Natural killer cell (primary cell): ENCODE measurements around the gene DCAF7. TPM values are rescaled to one million over a fixed set of nuclear protein-coding genes. Genes with fewer than 3 reads are reported as not detected.

ENCODE experiments used
- ATAC-seq, 3 donors: fragments of 150-1000 bp in 2 of 3; fragments of 200-7000 bp in 1 of 3; cut with Tn5 transposase; 1 replicate in 1 of 3; 2 replicates in 2 of 3; pipeline ENCODE4 v1.10.0; 2021; ENCODE audit warnings: mild to moderate bottlenecking in 2 of 3, moderate library complexity in 2 of 3
- DNase-seq, 2 donors: peaks; one replicate each; pipeline versions ENCODE4 v3.0.0 to v3.0.0-alpha.2; 2013 to 2021; ENCODE audit warnings: mixed read lengths in 1 of 2
- H3K27ac ChIP-seq: one replicate; pipeline ENCODE4 v1.5.1; 2013; ENCODE audit warnings: mild to moderate bottlenecking, low read length
- H3K27me3 ChIP-seq: one replicate; pipeline ENCODE4 v1.6.1; 2013; ENCODE audit warnings: low read length; ENCODE audit not compliant: control insufficient read depth, insufficient read depth
- H3K36me3 ChIP-seq: one replicate; pipeline ENCODE4 v1.6.1; 2013; ENCODE audit warnings: low read length; ENCODE audit not compliant: control insufficient read depth, insufficient read depth
- H3K4me1 ChIP-seq: one replicate; pipeline ENCODE4 v1.6.1; 2013; ENCODE audit warnings: low read length; ENCODE audit not compliant: control insufficient read depth, insufficient read depth
- H3K4me3 ChIP-seq: one replicate; pipeline ENCODE4 v1.5.1; 2013; ENCODE audit warnings: low read length
- H3K9me3 ChIP-seq: one replicate; pipeline ENCODE4 v1.6.1; 2013; ENCODE audit warnings: low read length; ENCODE audit not compliant: control insufficient read depth, insufficient read depth
- H3K27ac Mint-ChIP-seq, 2 donors: one replicate each; pipeline ENCODE4 v1.8.0; 2022; ENCODE audit warnings: mild to moderate bottlenecking in 2 of 2, mixed read lengths in 2 of 2, moderate library complexity in 1 of 2
- H3K27me3 Mint-ChIP-seq, 2 donors: one replicate each; pipeline ENCODE4 v1.8.0; 2022; ENCODE audit warnings: low read depth in 2 of 2, mixed read lengths in 2 of 2
- H3K36me3 Mint-ChIP-seq: one replicate; pipeline ENCODE4 v1.8.0; 2022; ENCODE audit warnings: mixed read lengths
- H3K4me1 Mint-ChIP-seq, 2 donors: one replicate each; pipeline ENCODE4 v1.8.0; 2022; ENCODE audit warnings: mixed read lengths in 2 of 2
- H3K4me3 Mint-ChIP-seq: one replicate; pipeline ENCODE4 v1.8.0; 2022; ENCODE audit warnings: mild to moderate bottlenecking, moderate library complexity, mixed read lengths
- H3K9me3 Mint-ChIP-seq, 2 donors: one replicate each; pipeline ENCODE4 v1.8.0; 2022; ENCODE audit warnings: mixed read lengths in 2 of 2
- whole genome bisulfite sequencing: methylation state at CpG from one replicate; pipeline ENCODE4 v1.1.7; 2013; ENCODE audit warnings: missing lambda C conversion rate; ENCODE audit not compliant: insufficient coverage; 5-methylcytosine and 5-hydroxymethylcytosine counted together
- intact Hi-C: fragments of 100-400 bp; cut with micrococcal nuclease; formaldehyde crosslinking; loops from one replicate; pipeline ENCODE4 v1.14.2; 2022
- total RNA-seq, 4 donors: library from RNA; stranded (reverse); fragments of 120-200 nt in 1 of 4; gene quantifications; one replicate each; pipeline versions ENCODE4 v1.2.3 to v1.2.4, GENCODE V29; 2013 to 2022
- TF ChIP-seq, protein P1 (sequence below): fragments of 200-600 bp; IDR thresholded peaks from one replicate; pipeline ENCODE4 v1.8.0; 2022; ENCODE audit warnings: antibody characterized with exemption

Gene DCAF7
- total RNA-seq = 10 to 100 TPM; 55.5 to 83.5 (median 72.2) TPM
- 46.6 TPM for total RNA-seq (2013)

GRCh38 chr17:63549946-63550816, at the start of gene DCAF7:
Gene DCAF7, plus strand, starts transcription at chr17:63550477. Its CDS starts 201 bp downstream, at chr17:63550678.
- H3K27me3 ChIP-seq = no peaks in the 10 kb centered on the region
- peak within 1 kb of the TSS; percentile 99 for H3K27ac ChIP-seq
- H3K27me3 Mint-ChIP-seq = no peaks in the 10 kb centered on the region
- H3K4me1 ChIP-seq = peaks cover 29% of the 10 kb centered on the region
- no peaks in the 10 kb centered on the region for H3K36me3 ChIP-seq
- H3K9me3 Mint-ChIP-seq = no peaks in the 10 kb centered on the region
- peaks cover 38 to 53% of the 10 kb centered on the region in 2 donors for H3K4me1 Mint-ChIP-seq
- ATAC-seq = peak; percentile 90 to 98 (median 91)
- TF ChIP-seq, protein P1, sequence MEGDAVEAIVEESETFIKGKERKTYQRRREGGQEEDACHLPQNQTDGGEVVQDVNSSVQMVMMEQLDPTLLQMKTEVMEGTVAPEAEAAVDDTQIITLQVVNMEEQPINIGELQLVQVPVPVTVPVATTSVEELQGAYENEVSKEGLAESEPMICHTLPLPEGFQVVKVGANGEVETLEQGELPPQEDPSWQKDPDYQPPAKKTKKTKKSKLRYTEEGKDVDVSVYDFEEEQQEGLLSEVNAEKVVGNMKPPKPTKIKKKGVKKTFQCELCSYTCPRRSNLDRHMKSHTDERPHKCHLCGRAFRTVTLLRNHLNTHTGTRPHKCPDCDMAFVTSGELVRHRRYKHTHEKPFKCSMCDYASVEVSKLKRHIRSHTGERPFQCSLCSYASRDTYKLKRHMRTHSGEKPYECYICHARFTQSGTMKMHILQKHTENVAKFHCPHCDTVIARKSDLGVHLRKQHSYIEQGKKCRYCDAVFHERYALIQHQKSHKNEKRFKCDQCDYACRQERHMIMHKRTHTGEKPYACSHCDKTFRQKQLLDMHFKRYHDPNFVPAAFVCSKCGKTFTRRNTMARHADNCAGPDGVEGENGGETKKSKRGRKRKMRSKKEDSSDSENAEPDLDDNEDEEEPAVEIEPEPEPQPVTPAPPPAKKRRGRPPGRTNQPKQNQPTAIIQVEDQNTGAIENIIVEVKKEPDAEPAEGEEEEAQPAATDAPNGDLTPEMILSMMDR = no peak
- no peaks in the 10 kb centered on the region for H3K36me3 Mint-ChIP-seq
- no peaks in the 10 kb centered on the region for H3K9me3 ChIP-seq
- H3K4me3 ChIP-seq = peak within 1 kb of the TSS; percentile 98
- peak within 1 kb of the TSS; percentile 95 to 97 for H3K27ac Mint-ChIP-seq
- under 1% methylated on average over 72 of the region's 72 CpGs for WGBS
- H3K4me3 Mint-ChIP-seq = peak within 1 kb of the TSS; percentile 82
- intact Hi-C loops = loop anchor here (1.0 to 5.0 kb wide), 3 partner anchors 48 to 147 kb away; partner anchors contain the start of gene MAP3K3
- peak; percentile 98 to 100 for DNase-seq

DNA sequence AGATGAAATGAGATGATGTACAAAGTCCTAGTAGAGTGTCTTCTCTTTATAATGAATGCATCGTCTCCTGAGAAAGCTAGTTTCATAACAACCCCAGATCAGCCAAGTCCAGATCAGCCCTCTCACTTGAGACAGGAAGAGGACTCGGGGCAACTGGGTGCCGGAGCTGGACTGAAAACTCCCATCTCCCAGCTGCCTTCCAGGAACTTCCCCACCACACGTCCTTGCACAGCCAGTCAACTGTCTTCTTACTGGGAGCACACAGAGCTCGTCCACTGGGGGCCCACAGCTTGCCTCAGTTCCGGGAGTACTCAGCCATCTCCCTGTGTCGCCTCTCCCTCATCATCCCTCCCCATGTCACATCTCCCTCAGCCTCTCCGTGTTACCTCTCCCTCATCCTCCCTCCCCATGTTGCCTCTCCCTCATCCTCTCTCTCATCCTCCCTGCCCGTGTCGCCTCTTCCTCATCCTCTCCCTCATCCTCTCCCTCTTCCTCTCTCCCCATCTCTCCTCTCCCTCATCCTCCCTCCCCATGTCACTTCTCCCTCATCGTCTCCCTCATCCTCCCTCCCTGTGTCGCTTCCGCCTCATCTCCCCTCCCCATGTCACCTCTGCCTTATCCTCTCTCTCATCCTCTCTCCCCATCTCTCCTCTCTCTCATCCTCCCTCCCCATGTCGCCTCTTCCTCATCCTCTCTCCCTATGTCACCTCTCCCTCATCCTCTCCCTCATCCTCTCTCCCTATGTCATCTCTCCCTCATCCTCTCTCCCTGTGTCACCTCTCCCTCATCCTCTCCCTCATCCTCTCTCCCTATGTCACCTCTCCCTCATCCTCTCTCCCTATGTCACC, 49.5 kb upstream of the DCAF7 start:
- intact Hi-C loops = no loop called here
- ATAC-seq (no peak), DNase-seq (no peak)
- no peaks in the 10 kb centered on the region for H3K9me3 ChIP-seq
- no peak overlapping the region for H3K4me3 Mint-ChIP-seq
- H3K27ac Mint-ChIP-seq = no peak overlapping the region
- WGBS = 72% methylated on average over 14 of the region's 14 CpGs
- no peak overlapping the region for H3K4me3 ChIP-seq
- H3K27me3 ChIP-seq = peaks cover 6% of the 10 kb centered on the region
- TF ChIP-seq, protein P1 = no peak
- H3K4me1 Mint-ChIP-seq = no peaks in the 10 kb centered on the region
- no peaks in the 10 kb centered on the region for H3K9me3 Mint-ChIP-seq
- H3K27ac ChIP-seq = no peak overlapping the region
- no peaks in the 10 kb centered on the region for H3K36me3 Mint-ChIP-seq
- peaks cover 28 to 31% of the 10 kb centered on the region in 2 donors for H3K27me3 Mint-ChIP-seq
- H3K36me3 ChIP-seq = no peaks in the 10 kb centered on the region
- H3K4me1 ChIP-seq = no peaks in the 10 kb centered on the region

- Mint-ChIP-seq H3K4me1 (no peaks in the 10 kb centered on the region), H3K27ac (no peak overlapping the region), H3K36me3 (no peaks in the 10 kb centered on the region), H3K27me3 (peaks cover 29 to 32% of the 10 kb centered on the region in 2 donors), H3K9me3 (no peaks in the 10 kb centered on the region), H3K4me3 (no peak overlapping the region)
- intact Hi-C loops = no loop called here
- Histone ChIP-seq H3K27ac (no peak overlapping the region), H3K27me3 (peaks cover 6% of the 10 kb centered on the region), H3K4me3 (no peak overlapping the region), H3K36me3 (no peaks in the 10 kb centered on the region), H3K4me1 (no peaks in the 10 kb centered on the region), H3K9me3 (no peaks in the 10 kb centered on the region)
- DNase-seq = no peak
- WGBS = 85% methylated on average over 8 of the region's 8 CpGs
- ATAC-seq = no peak
- TF ChIP-seq, protein P1 = no peak
Observed at GRCh38 chr17:63503341-63503705, 47.0 kb upstream of the DCAF7 start.
